ENCODE results near the gene BEND7.
"Not testable (repeated sequence)": the region's sequence is repeated elsewhere in the genome, so short reads cannot be mapped to it uniquely, and the experiment has no call there.

The BEND7 gene

DNA sequence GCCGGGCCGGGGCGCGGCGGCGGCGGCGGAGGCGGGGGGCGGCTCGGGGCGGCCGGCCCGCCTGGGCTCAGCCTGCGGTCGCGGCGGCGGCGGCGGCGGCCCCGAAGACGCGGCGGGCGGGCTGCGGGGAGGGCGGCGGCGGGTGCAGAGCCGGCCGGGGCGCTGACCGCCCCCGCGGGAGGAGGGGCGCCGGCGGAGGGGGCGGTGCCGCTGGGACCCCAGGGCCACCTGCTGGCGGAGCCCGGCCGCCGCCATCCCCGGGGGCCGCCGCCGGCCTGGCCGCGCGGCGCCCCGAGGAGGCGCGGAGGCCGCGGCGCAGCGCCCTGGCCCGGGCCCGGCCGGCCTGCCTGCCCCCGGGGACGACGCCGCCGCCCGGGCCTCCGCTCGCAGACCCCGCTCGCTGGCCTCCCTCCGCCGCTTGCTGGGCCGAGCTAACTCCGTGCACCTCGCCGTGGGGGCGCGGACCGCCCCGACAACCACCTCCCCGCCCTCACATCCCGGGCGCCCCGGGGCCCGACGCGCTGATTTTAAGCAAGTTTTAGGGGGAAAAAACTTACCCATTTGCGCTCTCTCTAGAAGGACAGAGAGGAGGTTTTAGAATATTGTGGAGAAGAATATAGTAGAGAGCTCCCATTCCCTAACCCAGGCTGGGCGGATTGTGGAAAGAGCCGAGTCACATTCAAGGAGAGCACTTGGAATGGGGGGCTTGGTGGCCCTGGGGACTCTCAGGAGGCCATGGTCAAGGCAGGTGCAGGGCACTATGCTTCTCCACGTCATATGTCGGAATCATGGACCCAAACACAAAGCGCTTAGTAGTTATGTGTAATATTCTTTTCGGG, at the start of gene BEND7:
TSS of gene BEND7 (minus strand) at position 140 of the 839 bp plus-strand sequence. CDS start 481 bp downstream, outside the sequence.
- Mint-ChIP-seq H3K36me3 (ENCODE audit: insufficient read depth) (peaks cover 1% of the 10 kb centered on the region), H3K27me3 (peaks cover 83% of the 10 kb centered on the region), H3K27ac (ENCODE audit: low read depth) (no peak within 1 kb of the TSS), H3K4me1 (peaks cover 9% of the 10 kb centered on the region), H3K4me3 (peak within 1 kb of the TSS; percentile 67), H3K9me3 (no peaks in the 10 kb centered on the region)
- ATAC-seq (replicated peaks; ENCODE audit: extremely low read depth, poor library complexity, severe bottlenecking), result peak; percentile 14
- DNase-seq (ENCODE audit: low spot score in 2 of 2), result no peak

GRCh38 chr10:13573960-13574359, 45.1 kb upstream of the BEND7 start:
- Mint-ChIP-seq H3K4me1 (no peaks in the 10 kb centered on the region), H3K9me3 (peaks cover 10% of the 10 kb centered on the region), H3K4me3 (no peak overlapping the region)

GRCh38 chr10:13571541-13571940, 42.7 kb upstream of the BEND7 start:
- H3K36me3 Mint-ChIP-seq (ENCODE audit: insufficient read depth), result no peaks in the 10 kb centered on the region
- no peaks in the 10 kb centered on the region for H3K4me1 Mint-ChIP-seq
- H3K9me3 Mint-ChIP-seq, result peaks cover 10% of the 10 kb centered on the region
- peaks cover 54% of the 10 kb centered on the region for H3K27me3 Mint-ChIP-seq
- H3K27ac Mint-ChIP-seq (ENCODE audit: low read depth), result no peak overlapping the region
- no peak for DNase-seq (ENCODE audit: low spot score in 2 of 2)
- no peak overlapping the region for H3K4me3 Mint-ChIP-seq
- no peak for ATAC-seq (replicated peaks; ENCODE audit: extremely low read depth, poor library complexity, severe bottlenecking)

More at GRCh38 chr10:13573960-13574359, 45.1 kb upstream of the BEND7 start:
- Mint-ChIP-seq H3K36me3 (ENCODE audit: insufficient read depth) (no peaks in the 10 kb centered on the region), H3K27me3 (peaks cover 59% of the 10 kb centered on the region), H3K27ac (ENCODE audit: low read depth) (no peak overlapping the region)
- DNase-seq (ENCODE audit: low spot score in 2 of 2) (no peak), ATAC-seq (replicated peaks; ENCODE audit: extremely low read depth, poor library complexity, severe bottlenecking) (no peak)

GRCh38 chr10:13567030-13567429, 38.2 kb upstream of the BEND7 start:
- Mint-ChIP-seq H3K4me3 (no peak overlapping the region), H3K36me3 (ENCODE audit: insufficient read depth) (no peaks in the 10 kb centered on the region), H3K9me3 (no peaks in the 10 kb centered on the region), H3K4me1 (no peaks in the 10 kb centered on the region), H3K27me3 (peaks cover 55% of the 10 kb centered on the region), H3K27ac (ENCODE audit: low read depth) (no peak overlapping the region)
- ATAC-seq (replicated peaks; ENCODE audit: extremely low read depth, poor library complexity, severe bottlenecking), result no peak
- no peak for DNase-seq (ENCODE audit: low spot score in 2 of 2)

- Mint-ChIP-seq H3K9me3 (no peaks in the 10 kb centered on the region), H3K27me3 (peaks cover 48% of the 10 kb centered on the region), H3K36me3 (ENCODE audit: insufficient read depth) (no peaks in the 10 kb centered on the region), H3K27ac (ENCODE audit: low read depth) (no peak overlapping the region), H3K4me1 (no peaks in the 10 kb centered on the region), H3K4me3 (no peak overlapping the region)
- no peak for DNase-seq (ENCODE audit: low spot score in 2 of 2)
- no peak for ATAC-seq (replicated peaks; ENCODE audit: extremely low read depth, poor library complexity, severe bottlenecking)
Measured at GRCh38 chr10:13564576-13564975, 35.8 kb upstream of the BEND7 start.

DNA sequence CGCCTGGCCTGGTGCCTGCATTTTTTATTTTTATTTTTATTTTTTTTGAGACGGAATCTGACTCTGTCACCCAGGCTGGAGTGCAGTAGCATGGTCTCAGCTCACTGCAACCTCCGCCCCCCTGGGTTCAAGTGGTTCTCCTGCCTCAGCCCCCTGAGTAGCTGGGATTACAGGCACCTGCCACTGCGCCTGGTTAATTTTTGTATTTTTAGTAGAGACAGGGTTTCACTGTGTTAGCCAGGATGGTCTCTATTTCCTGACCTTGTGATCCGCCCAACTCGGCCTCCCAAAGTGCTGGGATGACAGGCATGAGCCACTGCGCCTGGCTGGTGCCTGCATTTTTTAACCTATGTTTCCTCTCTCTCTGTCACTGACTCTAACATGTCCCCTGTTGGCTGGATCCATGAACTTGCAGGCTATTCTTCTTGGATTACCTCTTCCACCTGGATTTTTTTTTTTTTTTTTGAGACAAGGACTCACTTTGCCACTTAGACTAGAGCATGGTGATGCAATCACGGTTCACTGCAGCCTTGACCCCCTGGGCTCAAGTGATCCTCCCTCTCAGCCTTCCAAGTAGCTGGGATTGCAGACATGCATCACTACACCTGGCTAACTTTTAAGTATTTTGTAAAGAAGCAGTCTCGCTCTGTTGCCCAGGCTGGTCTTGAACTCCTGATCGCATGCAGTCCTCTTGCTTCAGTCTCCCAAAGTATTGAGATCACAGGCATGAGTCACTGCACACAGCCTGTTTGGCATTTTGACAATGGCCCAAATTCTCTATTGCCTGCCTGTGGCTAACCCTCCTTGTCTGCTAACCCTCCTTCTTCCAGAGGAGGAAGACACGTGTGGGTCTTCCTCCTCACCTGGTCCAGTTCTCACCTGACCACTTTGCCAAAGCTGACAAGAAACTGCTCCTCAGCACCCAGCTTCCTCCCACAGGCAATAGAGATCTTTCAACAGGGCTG, 34.9 kb upstream of the BEND7 start:
- Mint-ChIP-seq H3K27ac (ENCODE audit: low read depth) (no peak overlapping the region), H3K27me3 (peaks cover 40% of the 10 kb centered on the region), H3K9me3 (no peaks in the 10 kb centered on the region), H3K4me3 (no peak overlapping the region), H3K36me3 (ENCODE audit: insufficient read depth) (no peaks in the 10 kb centered on the region), H3K4me1 (no peaks in the 10 kb centered on the region)
- DNase-seq (ENCODE audit: low spot score in 2 of 2), result no peak
- no peak for ATAC-seq (replicated peaks; ENCODE audit: extremely low read depth, poor library complexity, severe bottlenecking)

GRCh38 chr10:13560597-13560996, 31.8 kb upstream of the BEND7 start:
- Mint-ChIP-seq H3K4me1 (no peaks in the 10 kb centered on the region), H3K27me3 (peaks cover 26% of the 10 kb centered on the region), H3K36me3 (ENCODE audit: insufficient read depth) (no peaks in the 10 kb centered on the region), H3K9me3 (no peaks in the 10 kb centered on the region), H3K4me3 (no peak overlapping the region), H3K27ac (ENCODE audit: low read depth) (no peak overlapping the region)
- ATAC-seq (replicated peaks; ENCODE audit: extremely low read depth, poor library complexity, severe bottlenecking) (no peak), DNase-seq (ENCODE audit: low spot score in 2 of 2) (no peak)

DNA sequence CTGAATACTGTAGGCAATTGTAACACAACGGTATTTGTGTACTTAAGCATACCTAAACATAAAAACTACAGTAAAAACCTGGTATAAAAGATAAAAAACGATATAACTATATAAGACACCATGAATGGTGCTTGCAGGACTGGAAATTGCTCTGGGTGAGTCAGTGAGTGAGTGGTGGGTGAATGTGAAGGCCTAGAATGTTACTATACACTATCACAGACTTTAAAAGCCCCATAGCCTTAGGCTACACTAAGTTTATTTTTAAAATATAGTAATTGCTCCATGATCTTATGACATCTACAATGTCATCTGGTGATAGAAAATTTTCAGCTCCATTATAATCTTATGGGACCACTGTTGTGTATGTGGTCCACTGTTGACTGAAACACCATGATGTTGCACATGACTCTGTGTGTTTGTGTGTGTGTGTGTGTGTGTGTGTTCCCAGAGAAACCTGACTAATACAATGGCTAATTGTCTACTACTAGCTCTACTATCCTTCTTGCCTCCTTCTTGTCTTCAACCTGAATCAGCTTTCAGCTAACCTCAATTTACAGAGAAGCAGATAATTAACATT, 30.4 kb upstream of the BEND7 start:
- H3K27ac Mint-ChIP-seq (ENCODE audit: low read depth), result no peak overlapping the region
- H3K4me3 Mint-ChIP-seq, result no peak overlapping the region
- no peaks in the 10 kb centered on the region for H3K36me3 Mint-ChIP-seq (ENCODE audit: insufficient read depth)
- no peak for DNase-seq (ENCODE audit: low spot score in 2 of 2)
- H3K4me1 Mint-ChIP-seq, result no peaks in the 10 kb centered on the region
- ATAC-seq (replicated peaks; ENCODE audit: extremely low read depth, poor library complexity, severe bottlenecking), result no peak
- H3K27me3 Mint-ChIP-seq, result peaks cover 22% of the 10 kb centered on the region
- H3K9me3 Mint-ChIP-seq, result no peaks in the 10 kb centered on the region

DNA sequence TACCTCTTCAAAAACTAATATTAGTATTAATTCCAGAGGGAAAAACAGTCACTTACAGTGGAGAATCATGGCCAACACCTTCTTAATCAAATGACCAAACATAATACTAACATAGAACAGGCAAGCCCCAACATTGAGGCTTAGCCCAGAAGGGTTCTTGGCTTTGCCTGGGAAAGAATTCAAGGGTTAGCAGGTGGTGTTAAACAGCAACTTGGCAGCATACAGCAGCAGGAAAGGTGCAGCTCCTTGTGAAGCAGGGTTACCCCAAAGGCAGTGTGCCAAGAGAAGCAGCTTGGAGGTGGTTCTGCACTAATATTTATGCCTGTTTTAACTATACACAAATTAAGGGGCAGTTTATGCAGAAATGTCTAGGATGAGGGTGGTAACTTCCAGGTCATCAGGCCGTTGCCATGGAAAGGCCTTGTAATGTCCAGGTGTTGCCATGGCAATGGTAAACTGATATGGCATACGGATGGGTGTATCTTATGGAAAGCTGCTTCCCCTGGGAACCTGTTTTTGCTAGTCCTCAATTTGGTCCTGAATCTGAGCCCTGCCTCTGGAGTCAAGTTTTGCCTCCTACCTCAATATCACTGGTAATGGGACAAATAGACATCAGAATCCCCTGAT, 27.2 kb upstream of the BEND7 start:
- peaks cover 44% of the 10 kb centered on the region for H3K27me3 Mint-ChIP-seq
- H3K4me1 Mint-ChIP-seq, result no peaks in the 10 kb centered on the region
- no peak overlapping the region for H3K27ac Mint-ChIP-seq (ENCODE audit: low read depth)
- no peaks in the 10 kb centered on the region for H3K36me3 Mint-ChIP-seq (ENCODE audit: insufficient read depth)
- H3K4me3 Mint-ChIP-seq, result no peak overlapping the region
- peaks cover 5% of the 10 kb centered on the region for H3K9me3 Mint-ChIP-seq
- ATAC-seq (replicated peaks; ENCODE audit: extremely low read depth, poor library complexity, severe bottlenecking) (no peak), DNase-seq (ENCODE audit: low spot score in 2 of 2) (no peak)

DNA sequence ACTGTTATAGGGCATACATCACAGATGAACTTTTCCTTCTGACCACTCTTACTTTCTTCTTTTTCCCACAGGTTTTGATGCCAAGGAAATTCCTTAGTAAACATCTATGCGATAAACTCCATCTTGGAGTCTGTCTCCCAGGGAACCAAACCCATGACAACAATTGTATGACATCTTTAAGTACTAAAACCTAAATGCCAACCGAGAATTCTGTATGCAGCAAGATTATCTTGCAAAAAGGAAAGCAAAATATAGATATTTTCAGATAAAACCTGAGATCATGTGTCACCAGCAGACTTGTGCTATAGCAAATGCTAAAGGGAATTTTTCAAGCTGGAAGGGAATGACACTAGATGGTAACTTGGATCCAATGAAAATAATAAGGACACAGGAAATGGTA, 22.0 kb upstream of the BEND7 start:
- DNase-seq (ENCODE audit: low spot score in 2 of 2), result no peak
- Mint-ChIP-seq H3K27ac (ENCODE audit: low read depth) (no peak overlapping the region), H3K36me3 (ENCODE audit: insufficient read depth) (no peaks in the 10 kb centered on the region), H3K27me3 (peaks cover 80% of the 10 kb centered on the region), H3K4me3 (no peak overlapping the region), H3K9me3 (peaks cover 16% of the 10 kb centered on the region), H3K4me1 (no peaks in the 10 kb centered on the region)
- no peak for ATAC-seq (replicated peaks; ENCODE audit: extremely low read depth, poor library complexity, severe bottlenecking)

DNA sequence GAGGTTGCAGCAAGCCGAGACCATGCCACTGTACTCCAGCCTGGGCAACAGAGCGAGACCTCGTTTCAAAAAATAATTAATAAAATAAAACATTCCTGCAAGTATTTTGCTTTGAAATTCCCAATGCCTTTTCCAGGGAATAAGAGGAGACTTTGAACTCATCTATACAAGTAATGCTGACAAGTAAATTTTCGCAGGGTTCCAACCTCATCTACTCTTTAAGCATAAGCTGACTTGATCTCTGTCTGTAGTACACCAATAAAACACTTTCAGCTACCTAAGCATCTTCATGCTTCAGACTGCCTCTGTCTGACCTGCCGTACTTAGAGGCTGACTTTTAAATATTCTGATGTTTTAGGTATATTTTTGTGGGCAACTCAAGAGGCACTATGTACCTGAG, 13.7 kb upstream of the BEND7 start:
- H3K4me1 Mint-ChIP-seq, result no peaks in the 10 kb centered on the region
- no peak overlapping the region for H3K4me3 Mint-ChIP-seq
- no peaks in the 10 kb centered on the region for H3K9me3 Mint-ChIP-seq
- DNase-seq (ENCODE audit: low spot score in 2 of 2) (no peak), ATAC-seq (replicated peaks; ENCODE audit: extremely low read depth, poor library complexity, severe bottlenecking) (no peak)
- no peaks in the 10 kb centered on the region for H3K36me3 Mint-ChIP-seq (ENCODE audit: insufficient read depth)
- no peak overlapping the region for H3K27ac Mint-ChIP-seq (ENCODE audit: low read depth)
- H3K27me3 Mint-ChIP-seq, result peaks cover 82% of the 10 kb centered on the region

DNA sequence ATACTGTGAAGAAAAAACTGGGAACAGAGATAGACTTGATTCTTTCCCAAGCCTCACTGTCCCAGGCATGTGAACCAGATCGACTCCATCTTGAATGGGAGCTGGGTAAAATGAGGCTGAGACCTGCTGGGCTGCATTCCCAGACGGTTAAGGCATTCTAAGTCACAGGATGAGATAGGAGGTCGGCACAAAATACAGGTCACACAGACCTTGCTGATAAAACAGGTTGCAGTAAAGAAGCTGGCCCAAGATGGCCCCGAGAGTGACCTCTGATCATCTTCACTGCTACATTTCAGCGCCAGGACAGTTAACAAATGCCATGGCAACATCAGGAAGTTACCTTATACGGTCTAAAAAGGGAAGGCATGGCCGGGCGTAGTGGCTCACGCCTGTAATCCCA, 9.2 kb upstream of the BEND7 start:
- not testable (repeated sequence) for H3K9me3 Mint-ChIP-seq; H3K4me1 Mint-ChIP-seq; H3K36me3 Mint-ChIP-seq (ENCODE audit: insufficient read depth); ATAC-seq (replicated peaks; ENCODE audit: extremely low read depth, poor library complexity, severe bottlenecking); H3K4me3 Mint-ChIP-seq; DNase-seq (ENCODE audit: low spot score in 2 of 2); H3K27ac Mint-ChIP-seq (ENCODE audit: low read depth)
- H3K27me3 Mint-ChIP-seq, result peaks cover 87% of the 10 kb centered on the region
